Measurements from ENCODE around the gene PLEKHH3.

PLEKHH3 gene, protein sequence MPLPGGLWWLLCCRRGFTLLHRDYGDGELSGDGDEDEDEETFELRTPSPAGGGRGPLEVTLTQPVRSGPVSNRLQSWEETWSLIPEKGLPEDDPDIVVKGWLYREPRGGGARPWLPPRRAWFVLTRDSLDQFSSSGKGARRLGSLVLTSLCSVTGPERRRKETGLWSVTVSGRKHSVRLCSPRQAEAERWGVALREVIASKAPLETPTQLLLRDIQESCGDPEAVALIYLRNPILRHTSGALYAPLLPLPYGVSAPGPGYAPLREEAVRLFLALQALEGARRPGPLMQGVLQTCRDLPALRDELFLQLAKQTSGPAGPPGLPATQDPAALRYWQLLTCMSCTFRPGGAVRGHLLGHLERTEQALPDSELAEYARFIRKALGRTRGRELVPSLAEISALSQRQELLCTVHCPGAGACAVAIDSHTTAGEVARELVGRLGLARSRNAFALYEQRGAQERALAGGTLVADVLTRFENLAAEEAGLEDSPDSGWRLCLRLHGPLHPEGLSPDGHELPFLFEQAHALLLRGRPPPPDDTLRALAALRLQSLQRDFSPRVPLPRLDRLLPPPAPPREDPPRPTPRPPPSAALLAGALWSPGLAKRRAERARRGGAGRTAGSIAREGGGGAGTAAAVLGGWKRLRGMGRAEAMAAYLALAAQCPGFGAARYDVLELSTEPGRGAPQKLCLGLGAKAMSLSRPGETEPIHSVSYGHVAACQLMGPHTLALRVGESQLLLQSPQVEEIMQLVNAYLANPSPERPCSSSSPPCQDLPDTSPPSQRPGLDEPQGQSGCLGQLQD

DNA sequence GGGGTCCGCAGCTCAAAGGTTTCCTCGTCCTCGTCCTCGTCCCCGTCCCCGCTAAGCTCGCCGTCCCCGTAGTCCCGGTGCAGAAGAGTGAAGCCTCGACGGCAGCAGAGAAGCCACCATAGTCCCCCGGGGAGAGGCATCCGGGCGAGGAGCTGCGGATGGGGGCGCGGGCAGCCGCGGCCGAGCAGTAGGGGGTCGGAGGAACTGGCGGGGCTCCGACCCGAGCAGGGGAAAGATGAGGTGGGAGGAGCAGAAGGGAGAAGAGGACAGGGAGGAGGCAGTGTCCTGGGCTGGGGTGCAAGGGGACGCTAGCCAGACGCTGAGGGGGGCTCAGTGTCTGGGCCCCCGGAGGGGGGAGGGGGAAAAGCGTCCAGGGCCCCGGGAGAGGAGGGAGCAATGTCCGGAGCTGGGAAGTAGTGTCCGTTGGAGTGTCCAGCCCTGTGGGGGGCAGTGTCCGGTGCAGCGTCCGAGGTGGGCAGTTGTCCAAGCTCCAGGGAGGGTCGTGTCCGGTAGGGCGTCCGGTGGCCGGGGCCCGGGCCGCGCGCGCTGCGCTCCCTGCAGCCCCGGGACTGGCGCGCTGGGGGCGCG lies at the start of gene PLEKHH3:
Gene PLEKHH3, minus strand, starts transcription at position 571 of the 588 bp plus-strand sequence. Its CDS starts 431 bp downstream, at position 140.
- DNase-seq = no peak

DNA sequence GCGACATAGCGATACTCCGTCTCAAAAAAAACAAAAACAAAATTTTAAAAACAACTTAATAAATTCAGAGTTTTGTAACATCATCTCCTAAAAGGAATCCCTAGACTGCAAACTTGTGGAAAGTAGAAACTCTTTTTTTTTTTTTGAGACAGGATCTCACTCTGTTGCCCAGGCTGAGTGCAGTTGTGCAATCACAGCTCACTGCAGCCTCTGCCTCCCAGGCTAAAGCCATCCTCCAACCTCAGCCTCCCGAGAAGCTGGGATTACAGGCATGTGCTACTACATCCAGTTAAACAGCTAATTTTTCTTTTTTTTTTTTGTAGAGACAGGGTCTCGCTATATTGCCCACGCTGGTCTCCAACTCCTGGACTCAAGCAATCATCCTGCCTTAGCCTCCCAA lies 48.3 kb upstream of the PLEKHH3 start:
- no peak for DNase-seq

DNA sequence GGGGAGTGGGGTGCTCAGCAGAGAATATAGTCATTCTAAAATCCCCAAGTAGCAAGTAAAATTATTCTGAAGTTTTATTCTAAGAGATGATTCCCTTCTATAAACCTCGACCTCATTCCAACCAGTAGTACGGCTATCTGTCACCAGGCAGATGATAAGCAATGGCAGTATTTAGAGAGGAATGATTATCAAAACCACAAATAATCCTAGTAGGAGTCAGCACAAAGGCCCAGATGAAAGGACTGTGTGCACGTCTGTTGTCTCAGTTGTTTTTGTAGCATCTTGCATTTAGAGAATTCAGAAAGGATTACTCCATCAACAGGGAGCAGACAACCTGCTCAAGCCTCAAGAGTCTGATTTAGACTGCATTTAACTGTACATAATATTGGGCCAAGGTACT lies 46.8 kb upstream of the PLEKHH3 start:
- no peak for DNase-seq

DNA sequence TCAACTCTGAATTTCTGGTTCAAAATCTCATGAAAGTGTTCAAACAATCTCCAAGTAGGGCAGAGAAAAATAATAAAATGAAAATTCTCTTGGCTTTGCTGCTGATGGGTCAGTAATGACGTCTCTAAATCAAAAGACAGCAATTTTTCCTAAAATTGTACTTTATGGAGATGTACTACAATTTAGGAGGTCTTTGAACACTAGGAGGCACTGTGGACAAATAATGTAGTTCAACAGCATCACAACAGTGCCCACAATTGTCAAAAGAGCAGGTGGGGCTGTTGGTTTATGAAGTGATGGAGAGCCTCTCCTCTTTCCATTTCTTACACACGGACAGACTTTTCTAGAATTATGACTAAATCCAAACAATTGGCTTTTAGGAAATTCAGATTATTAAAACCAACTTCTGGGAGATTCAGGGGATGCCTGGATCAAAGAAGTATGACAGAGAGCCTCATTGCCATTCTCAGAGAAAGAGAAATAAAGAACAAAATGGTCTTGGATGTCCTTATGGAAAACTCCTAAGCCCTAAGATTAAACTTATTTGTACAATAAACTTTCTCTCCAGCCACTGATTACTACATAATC lies 44.3 kb upstream of the PLEKHH3 start:
- DNase-seq = peak; percentile 45

DNA sequence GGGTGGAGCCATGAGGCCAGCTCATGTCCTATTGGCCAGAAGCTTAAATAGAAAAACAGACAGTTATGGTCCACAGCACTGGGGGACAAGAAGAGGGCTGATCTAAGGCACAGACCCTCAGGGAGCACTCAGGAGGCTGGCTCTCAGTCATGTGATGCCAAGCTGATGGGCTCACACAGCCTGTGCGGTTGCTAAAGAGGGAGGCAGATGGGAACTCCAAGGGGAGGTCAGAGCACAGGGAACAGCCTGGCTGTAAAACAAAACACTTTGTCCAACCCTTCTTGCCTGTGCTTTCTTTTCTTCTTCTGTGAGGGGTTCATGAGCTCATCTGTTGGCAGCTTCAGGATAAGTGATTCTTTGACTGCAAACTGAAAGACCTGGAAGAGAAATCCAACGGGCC lies 32.8 kb upstream of the PLEKHH3 start:
- peak; percentile 19 for DNase-seq

GRCh38 chr17:42708588-42708987 lies 31.8 kb upstream of the PLEKHH3 start:
- no peak for DNase-seq

GRCh38 chr17:42706732-42707131 lies 29.9 kb upstream of the PLEKHH3 start:
- no peak for DNase-seq

- no peak for DNase-seq
Measured at GRCh38 chr17:42704837-42705494, 28.2 kb upstream of the PLEKHH3 start.

DNA sequence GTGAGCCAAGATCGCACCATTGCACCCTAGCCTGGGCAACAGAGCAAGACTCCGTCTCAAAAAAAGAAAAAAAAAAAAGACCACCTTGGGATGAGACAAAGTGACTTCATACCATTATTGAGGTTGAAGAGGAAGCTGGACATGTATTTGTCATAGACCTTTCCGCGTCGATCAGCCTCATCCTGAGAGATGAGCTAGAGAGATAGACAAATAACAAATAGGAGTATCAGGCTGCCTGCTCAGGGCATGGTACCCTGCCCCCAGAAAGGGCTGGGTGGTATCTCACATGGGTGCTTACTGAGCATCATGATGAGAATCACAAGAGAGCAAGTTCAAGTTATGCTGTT lies 27.7 kb upstream of the PLEKHH3 start:
- no peak for DNase-seq

DNA sequence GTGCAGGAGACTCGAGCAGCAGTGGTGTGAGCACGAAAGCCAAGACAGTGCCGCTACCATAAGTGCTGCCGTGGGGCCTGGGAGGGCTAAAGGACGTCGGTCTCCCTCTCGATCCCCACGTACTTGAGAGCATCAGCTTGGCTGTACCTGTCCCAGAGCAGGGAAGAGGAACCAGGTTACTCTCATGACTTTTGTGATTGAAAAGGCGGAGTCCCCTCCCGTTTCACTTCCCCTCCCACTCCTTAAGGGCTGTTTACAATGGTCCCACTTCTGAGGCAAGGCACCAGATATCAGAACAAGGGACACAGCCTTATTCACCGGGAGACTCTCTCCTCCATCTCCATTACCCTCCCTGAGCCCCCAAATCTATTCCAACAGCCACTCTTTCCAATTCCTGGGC lies 25.7 kb upstream of the PLEKHH3 start:
- no peak for DNase-seq

- DNase-seq = no peak
Measured at GRCh38 chr17:42700586-42701289, 23.9 kb upstream of the PLEKHH3 start.

DNA sequence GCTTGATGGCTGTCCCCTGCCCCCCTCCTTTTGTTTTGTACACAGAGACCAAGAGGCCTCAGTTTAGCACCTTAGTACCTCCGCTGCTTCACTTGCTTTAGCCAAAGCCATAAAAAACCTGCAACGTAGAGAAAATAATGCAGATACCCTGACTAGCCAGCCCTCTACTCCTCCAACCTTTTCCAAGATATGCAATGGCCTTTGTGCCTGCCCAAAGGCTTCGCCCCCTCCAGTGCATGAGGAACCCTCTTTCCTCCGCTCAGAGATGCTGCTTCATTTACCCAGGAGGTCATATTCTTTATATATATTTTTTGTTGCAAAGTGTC lies 22.6 kb upstream of the PLEKHH3 start:
- no peak for DNase-seq

DNA sequence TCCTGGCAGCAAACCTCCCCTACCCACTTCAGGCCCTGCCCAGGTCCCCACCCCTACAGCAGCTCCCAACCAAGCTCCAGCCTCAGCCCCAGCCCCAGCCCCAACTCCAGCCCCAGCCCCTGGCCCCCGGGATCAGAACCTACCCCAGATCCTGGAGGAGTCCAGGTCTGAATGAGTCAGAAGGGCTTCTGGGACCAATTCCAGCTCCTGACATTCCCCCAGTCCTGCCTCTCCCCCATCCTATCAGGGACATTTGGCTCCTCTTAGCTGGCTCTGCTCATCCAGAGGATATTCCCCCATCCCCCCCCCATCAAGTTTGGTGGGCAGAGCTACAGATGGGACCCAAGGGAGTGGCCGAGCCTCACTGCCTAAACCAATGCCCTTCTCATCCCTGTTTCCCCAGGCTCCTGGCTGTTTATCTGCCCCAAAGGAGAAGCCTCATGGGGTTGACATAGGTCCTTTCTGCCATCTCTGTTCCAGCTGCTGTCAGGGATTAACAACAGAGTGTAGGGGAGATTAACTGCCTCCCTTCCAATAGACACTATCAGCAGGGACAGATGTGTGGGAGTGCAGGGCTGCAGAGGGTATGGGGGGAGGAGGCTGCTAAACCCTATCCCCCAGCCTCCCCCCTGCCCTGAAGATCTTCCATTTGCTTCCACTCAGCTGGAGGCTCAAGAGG lies 22.1 kb upstream of the PLEKHH3 start:
- DNase-seq = no peak

DNA sequence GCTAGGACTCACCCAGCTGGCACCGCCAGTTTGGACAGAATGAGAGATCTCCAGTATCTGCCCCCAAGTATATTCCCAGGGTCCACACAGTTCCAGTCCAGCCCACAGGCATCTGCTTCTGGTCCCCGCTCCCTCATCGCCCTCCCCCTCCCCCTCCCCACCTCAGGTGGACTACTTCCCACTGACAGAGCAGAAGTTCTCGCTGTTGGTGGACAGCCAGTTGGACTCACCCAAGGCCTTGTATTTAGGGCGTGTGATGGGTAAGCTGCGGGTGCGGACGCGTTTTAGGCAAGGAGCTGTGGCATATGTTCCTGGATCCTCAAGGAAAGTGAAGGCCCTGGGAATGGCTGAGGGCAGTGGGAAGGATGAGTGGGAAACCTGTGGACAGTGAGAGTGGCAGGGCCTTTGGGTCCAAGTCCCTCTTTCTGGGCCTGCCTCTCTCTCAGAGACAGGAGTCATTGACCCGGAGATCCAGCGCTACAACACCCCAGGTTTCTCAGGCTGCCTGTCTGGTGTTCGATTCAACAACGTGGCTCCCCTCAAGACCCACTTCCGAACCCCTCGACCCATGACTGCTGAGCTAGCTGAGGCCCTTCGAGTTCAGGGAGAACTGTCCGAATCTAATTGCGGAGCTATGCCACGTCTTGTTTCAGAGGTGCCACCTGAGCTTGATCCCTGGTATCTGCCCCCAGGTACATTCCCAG lies 20.5 kb upstream of the PLEKHH3 start:
- DNase-seq = no peak

GRCh38 chr17:42695500-42695899 lies 18.7 kb upstream of the PLEKHH3 start:
- DNase-seq = no peak

- DNase-seq = no peak
Measured at GRCh38 chr17:42694524-42694923, 17.7 kb upstream of the PLEKHH3 start.

DNA sequence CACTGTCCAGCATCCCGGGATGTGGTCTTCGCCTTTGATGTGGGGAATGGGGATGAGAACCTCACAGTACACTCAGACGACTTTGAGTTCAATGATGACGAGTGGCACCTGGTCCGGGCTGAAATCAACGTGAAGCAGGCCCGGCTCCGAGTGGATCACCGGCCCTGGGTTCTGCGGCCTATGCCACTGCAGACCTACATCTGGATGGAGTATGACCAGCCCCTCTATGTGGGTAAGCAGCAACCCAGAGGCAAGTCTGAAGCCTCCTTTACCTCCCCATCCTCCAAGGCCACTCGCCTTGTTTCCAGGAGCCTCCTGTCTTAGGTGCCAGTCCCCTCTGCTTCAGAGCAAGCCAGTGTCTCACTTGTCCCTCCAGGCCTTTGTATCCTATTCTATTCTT lies 15.7 kb upstream of the PLEKHH3 start:
- no peak for DNase-seq

GRCh38 chr17:42691021-42691545 lies 14.3 kb upstream of the PLEKHH3 start:
- DNase-seq = no peak

- no peak for DNase-seq
Measured at GRCh38 chr17:42690596-42690995, 13.8 kb upstream of the PLEKHH3 start.

DNA sequence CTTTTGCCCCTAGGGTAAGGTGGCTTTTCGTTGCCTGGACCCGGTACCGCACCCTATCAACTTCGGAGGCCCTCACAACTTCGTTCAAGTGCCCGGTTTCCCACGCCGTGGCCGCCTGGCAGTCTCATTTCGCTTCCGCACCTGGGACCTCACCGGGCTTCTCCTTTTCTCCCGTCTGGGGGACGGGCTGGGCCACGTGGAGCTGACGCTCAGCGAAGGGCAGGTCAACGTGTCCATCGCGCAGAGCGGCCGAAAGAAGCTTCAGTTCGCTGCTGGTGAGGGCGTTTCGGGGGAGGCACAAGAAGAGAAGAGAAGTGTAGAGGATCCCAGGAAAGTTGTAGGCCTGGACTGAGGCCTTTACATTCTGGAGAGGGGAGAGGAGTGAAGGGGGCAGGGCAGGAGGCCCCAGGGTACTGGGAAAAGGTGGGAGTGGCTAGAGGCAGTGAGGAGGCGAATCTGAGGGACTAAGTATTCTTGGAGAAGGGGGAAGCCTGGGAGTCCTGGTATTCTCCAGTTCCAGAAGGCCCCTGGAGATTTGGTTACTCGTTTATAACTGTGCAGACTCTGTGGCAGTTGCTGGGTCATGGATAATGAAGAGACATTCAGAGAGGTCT lies 11.0 kb upstream of the PLEKHH3 start:
- no peak for DNase-seq

Data from NCI-H2171 (cell line).